ENCODE measurements around the gene BTBD9. TPM values are rescaled to one million over a fixed set of nuclear protein-coding genes. Genes with fewer than 3 reads are reported as not detected.

Gene BTBD9
- total RNA-seq, 1 donor from 2014 or later = 18.1 TPM

- Mint-ChIP-seq H3K27me3 (ENCODE audit: unreplicated experiment) (no peaks in the 10 kb centered on the region), H3K27ac (ENCODE audit: unreplicated experiment) (no peak overlapping the region), H3K4me3 (ENCODE audit: unreplicated experiment) (no peak overlapping the region), H3K4me1 (ENCODE audit: unreplicated experiment) (peaks cover 4% of the 10 kb centered on the region), H3K9me3 (ENCODE audit: unreplicated experiment) (peaks cover 6% of the 10 kb centered on the region), H3K36me3 (ENCODE audit: unreplicated experiment) (peaks cover 3% of the 10 kb centered on the region)
- TF ChIP-seq, protein P1, sequence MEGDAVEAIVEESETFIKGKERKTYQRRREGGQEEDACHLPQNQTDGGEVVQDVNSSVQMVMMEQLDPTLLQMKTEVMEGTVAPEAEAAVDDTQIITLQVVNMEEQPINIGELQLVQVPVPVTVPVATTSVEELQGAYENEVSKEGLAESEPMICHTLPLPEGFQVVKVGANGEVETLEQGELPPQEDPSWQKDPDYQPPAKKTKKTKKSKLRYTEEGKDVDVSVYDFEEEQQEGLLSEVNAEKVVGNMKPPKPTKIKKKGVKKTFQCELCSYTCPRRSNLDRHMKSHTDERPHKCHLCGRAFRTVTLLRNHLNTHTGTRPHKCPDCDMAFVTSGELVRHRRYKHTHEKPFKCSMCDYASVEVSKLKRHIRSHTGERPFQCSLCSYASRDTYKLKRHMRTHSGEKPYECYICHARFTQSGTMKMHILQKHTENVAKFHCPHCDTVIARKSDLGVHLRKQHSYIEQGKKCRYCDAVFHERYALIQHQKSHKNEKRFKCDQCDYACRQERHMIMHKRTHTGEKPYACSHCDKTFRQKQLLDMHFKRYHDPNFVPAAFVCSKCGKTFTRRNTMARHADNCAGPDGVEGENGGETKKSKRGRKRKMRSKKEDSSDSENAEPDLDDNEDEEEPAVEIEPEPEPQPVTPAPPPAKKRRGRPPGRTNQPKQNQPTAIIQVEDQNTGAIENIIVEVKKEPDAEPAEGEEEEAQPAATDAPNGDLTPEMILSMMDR (IDR thresholded peaks at IDR 0.05) = no peak
- no peak for DNase-seq (ENCODE audit: extremely low spot score, unreplicated experiment)
Measured at GRCh38 chr6:38445336-38445735, 194.4 kb downstream of the BTBD9 start.

DNA sequence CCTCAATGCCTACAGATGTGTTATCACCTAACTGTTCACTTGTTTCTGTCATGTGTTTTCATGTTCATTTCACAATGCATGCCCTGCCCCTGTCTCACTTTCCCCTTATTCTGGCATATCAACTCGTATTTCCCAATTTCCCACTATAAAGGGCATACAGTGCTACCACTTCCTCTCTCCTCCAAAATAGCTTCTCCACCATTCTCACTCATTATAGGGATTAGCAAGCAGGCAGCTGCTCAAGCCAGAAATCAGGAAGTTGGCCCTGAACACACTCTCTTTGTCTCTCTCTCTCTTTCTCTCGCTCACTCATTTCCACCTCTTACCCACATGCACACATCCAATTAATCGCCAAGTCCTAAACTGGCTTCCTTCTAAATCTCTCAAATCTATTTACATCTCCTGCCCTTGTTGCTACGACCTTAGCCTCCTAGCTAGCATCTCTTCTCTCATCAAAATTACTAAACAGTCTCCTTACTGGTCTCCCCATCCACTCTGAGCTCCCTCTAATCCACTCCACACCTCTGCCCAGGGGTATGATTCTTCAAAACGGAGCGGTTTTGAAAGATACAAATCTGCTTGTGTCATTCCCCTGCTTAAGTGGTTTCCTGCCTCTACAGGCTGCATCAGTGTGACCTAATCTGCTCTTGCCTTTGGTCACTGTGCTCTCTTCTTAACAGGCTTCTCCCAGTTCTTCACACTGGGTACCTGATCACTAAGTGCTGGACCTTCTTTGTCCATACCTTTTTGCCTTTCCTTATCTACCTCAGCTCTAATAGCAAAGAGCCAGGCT is 196.2 kb downstream of the BTBD9 start:
- TF ChIP-seq, protein P1 (IDR thresholded peaks at IDR 0.05) = no peak
- no peak overlapping the region for H3K4me3 Mint-ChIP-seq (ENCODE audit: unreplicated experiment)
- H3K36me3 Mint-ChIP-seq (ENCODE audit: unreplicated experiment) = no peaks in the 10 kb centered on the region
- peaks cover 6% of the 10 kb centered on the region for H3K4me1 Mint-ChIP-seq (ENCODE audit: unreplicated experiment)
- H3K27ac Mint-ChIP-seq (ENCODE audit: unreplicated experiment) = no peak overlapping the region
- peaks cover 3% of the 10 kb centered on the region for H3K9me3 Mint-ChIP-seq (ENCODE audit: unreplicated experiment)
- DNase-seq (ENCODE audit: extremely low spot score, unreplicated experiment) = no peak
- H3K27me3 Mint-ChIP-seq (ENCODE audit: unreplicated experiment) = no peaks in the 10 kb centered on the region

DNA sequence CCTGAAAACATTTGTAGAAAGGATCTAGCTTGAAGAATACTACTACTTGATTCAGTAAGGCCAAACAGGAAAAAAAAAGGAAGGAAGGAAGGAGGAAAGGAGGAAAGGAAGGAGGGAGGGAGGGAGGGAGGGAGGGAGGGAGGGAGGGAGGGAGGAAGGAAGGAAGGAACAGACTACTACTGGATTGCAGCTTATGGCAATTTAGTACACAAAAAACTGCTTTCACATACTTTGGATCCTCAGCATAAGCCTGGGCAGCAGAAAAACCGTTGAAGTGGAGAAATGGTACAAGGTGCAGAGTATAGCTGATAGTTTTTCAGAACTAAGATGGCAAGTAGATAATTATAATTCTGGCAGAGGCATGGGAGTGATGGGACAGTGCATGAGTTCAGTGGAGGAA is 201.6 kb downstream of the BTBD9 start:
- Mint-ChIP-seq H3K27me3 (ENCODE audit: unreplicated experiment) (no peaks in the 10 kb centered on the region), H3K9me3 (ENCODE audit: unreplicated experiment) (peaks cover 3% of the 10 kb centered on the region), H3K4me3 (ENCODE audit: unreplicated experiment) (no peak overlapping the region), H3K27ac (ENCODE audit: unreplicated experiment) (peak overlapping the region; percentile 3), H3K36me3 (ENCODE audit: unreplicated experiment) (no peaks in the 10 kb centered on the region), H3K4me1 (ENCODE audit: unreplicated experiment) (peaks cover 12% of the 10 kb centered on the region)
- DNase-seq (ENCODE audit: extremely low spot score, unreplicated experiment) = no peak
- TF ChIP-seq, protein P1 (IDR thresholded peaks at IDR 0.05) = no peak

GRCh38 chr6:38436726-38437465 is 202.8 kb downstream of the BTBD9 start:
- H3K4me3 Mint-ChIP-seq (ENCODE audit: unreplicated experiment) = no peak overlapping the region
- H3K4me1 Mint-ChIP-seq (ENCODE audit: unreplicated experiment) = peaks cover 12% of the 10 kb centered on the region
- DNase-seq (ENCODE audit: extremely low spot score, unreplicated experiment) = no peak
- H3K36me3 Mint-ChIP-seq (ENCODE audit: unreplicated experiment) = peaks cover 2% of the 10 kb centered on the region
- TF ChIP-seq, protein P1 (IDR thresholded peaks at IDR 0.05) = no peak
- H3K27me3 Mint-ChIP-seq (ENCODE audit: unreplicated experiment) = no peaks in the 10 kb centered on the region
- peaks cover 10% of the 10 kb centered on the region for H3K9me3 Mint-ChIP-seq (ENCODE audit: unreplicated experiment)
- H3K27ac Mint-ChIP-seq (ENCODE audit: unreplicated experiment) = no peak overlapping the region

DNA sequence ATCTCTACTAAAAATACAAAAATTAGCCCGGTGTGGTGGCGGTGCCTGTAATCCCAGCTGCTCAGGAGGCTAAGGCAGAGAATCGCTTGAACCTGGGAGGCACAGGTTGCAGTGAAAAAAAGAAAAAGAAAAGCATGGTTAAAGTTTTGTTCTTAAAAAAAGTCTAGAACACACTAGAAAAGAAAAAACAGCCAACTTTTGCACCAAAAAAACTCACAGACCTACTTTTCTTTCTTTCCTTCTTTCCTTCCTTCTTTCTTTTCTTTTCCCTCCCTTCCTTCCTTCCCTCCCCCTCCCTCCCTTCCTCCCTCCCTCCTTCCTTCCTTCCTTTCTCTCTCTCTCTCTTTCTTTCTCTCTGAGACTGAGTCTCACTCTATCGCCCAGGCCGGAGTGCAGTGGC is 204.4 kb downstream of the BTBD9 start:
- Mint-ChIP-seq H3K36me3 (ENCODE audit: unreplicated experiment) (peaks cover 2% of the 10 kb centered on the region), H3K27ac (ENCODE audit: unreplicated experiment) (no peak overlapping the region), H3K9me3 (ENCODE audit: unreplicated experiment) (peaks cover 14% of the 10 kb centered on the region), H3K27me3 (ENCODE audit: unreplicated experiment) (no peaks in the 10 kb centered on the region), H3K4me3 (ENCODE audit: unreplicated experiment) (no peak overlapping the region), H3K4me1 (ENCODE audit: unreplicated experiment) (peaks cover 12% of the 10 kb centered on the region)
- DNase-seq (ENCODE audit: extremely low spot score, unreplicated experiment) = no peak
- TF ChIP-seq, protein P1 (IDR thresholded peaks at IDR 0.05) = no peak

All from osteocyte (in vitro differentiated cells).